IMR-90 (cell line): ENCODE results near the gene SOWAHD. TPM values are rescaled to one million over a fixed set of nuclear protein-coding genes. Genes with fewer than 3 reads are reported as not detected.
"Not testable (repeated sequence)": the region's sequence is repeated elsewhere in the genome, so short reads cannot be mapped to it uniquely, and the experiment has no call there.

Experiments
- ATAC-seq: fragments of 200-7000 bp; cut with Tn5 transposase; 2 replicates; pipeline ENCODE4 v1.9.1; 2020; ENCODE audit warnings: low read depth, mild to moderate bottlenecking, moderate library complexity
- BruUV-seq: library from RNA; stranded (reverse); fragments of 400-500 nt; replicated peaks from 2 replicates; lab custom pipeline; 2021; lab: Mats Ljungman, UMichigan
- CTCF ChIA-PET: fragments of 300-600 bp; formaldehyde crosslinking; extraction: SDS; loops from one replicate; lab custom pipeline; 2021; ENCODE audit warnings: antibody characterized with exemption; lab: Yijun Ruan, JAX
- POLR2A ChIA-PET: fragments of 300-600 bp; sonication (Branson Sonifier 250); formaldehyde crosslinking; loops from one replicate; lab custom pipeline; 2022; ENCODE audit warnings: antibody characterized with exemption; ENCODE audit not compliant: unreplicated experiment; lab: Charles Lee
- DNase-seq: peaks from one replicate; pipeline ENCODE4 v3.0.0; 2013
- H2AFZ ChIP-seq: replicated peaks from 2 replicates; pipeline ENCODE3; 2013; ENCODE audit warnings: low read length, mild to moderate bottlenecking; ENCODE audit not compliant: poor library complexity
- H2AK5ac ChIP-seq: 2 replicates; pipeline ENCODE4 v1.6.1; 2013; ENCODE audit warnings: low read depth, low read length, inconsistent platforms
- H2AK9ac ChIP-seq: replicated peaks from 2 replicates; pipeline ENCODE3; 2013; ENCODE audit warnings: mild to moderate bottlenecking, low read depth, low read length, moderate library complexity; ENCODE audit not compliant: poor library complexity
- H2BK120ac ChIP-seq: 2 replicates; pipeline ENCODE4 v1.6.1; 2013; ENCODE audit warnings: low read depth, low read length, inconsistent platforms
- H2BK15ac ChIP-seq: 3 replicates; pipeline ENCODE4 v1.6.1; 2013; ENCODE audit warnings: low read depth, low read length, inconsistent platforms
- H2BK20ac ChIP-seq: 2 replicates; pipeline ENCODE4 v1.6.1; 2013; ENCODE audit warnings: low read depth, mild to moderate bottlenecking, inconsistent platforms, low read length, moderate library complexity
- H2BK5ac ChIP-seq: 2 replicates; pipeline ENCODE4 v1.6.1; 2013; ENCODE audit warnings: mild to moderate bottlenecking, low read depth, low read length, inconsistent platforms; ENCODE audit not compliant: poor library complexity, severe bottlenecking
- H3K14ac ChIP-seq: replicated peaks from 2 replicates; pipeline ENCODE4 v1.6.1; 2013; ENCODE audit warnings: low read depth, low read length, inconsistent platforms
- H3K18ac ChIP-seq: 2 replicates; pipeline ENCODE4 v1.6.1; 2013; ENCODE audit warnings: low read depth, low read length, control low read depth
- H3K23ac ChIP-seq: 2 replicates; pipeline ENCODE4 v1.6.1; 2013; ENCODE audit warnings: low read depth, low read length, inconsistent platforms
- H3K27ac ChIP-seq: 2 replicates; pipeline ENCODE4 v1.5.1; 2013; ENCODE audit warnings: mild to moderate bottlenecking, control low read depth, low read length; ENCODE audit not compliant: insufficient read depth
- H3K27me3 ChIP-seq: 2 replicates; pipeline ENCODE4 v1.6.1; 2013; ENCODE audit warnings: low read length; ENCODE audit not compliant: control insufficient read depth, insufficient read depth
- H3K36me3 ChIP-seq: 2 replicates; pipeline ENCODE4 v1.6.1; 2013; ENCODE audit warnings: low read length, mixed read lengths; ENCODE audit not compliant: control insufficient read depth, insufficient read depth
- H3K4ac ChIP-seq: 2 replicates; pipeline ENCODE4 v1.6.1; 2013; ENCODE audit warnings: low read depth, low read length, inconsistent platforms
- H3K4me1 ChIP-seq: 2 replicates; pipeline ENCODE4 v1.6.1; 2013; ENCODE audit warnings: low read length, mixed read lengths; ENCODE audit not compliant: control insufficient read depth, insufficient read depth
- H3K4me2 ChIP-seq: 2 replicates; pipeline ENCODE4 v1.6.1; 2013; ENCODE audit warnings: low read depth, mild to moderate bottlenecking, control low read depth, low read length, moderate library complexity
- H3K4me3 ChIP-seq: 2 replicates; pipeline ENCODE4 v1.5.1; 2013; ENCODE audit warnings: low read depth, mild to moderate bottlenecking, control low read depth, low read length, moderate library complexity; ENCODE audit not compliant: insufficient read depth
- H3K56ac ChIP-seq: 2 replicates; pipeline ENCODE4 v1.6.1; 2013; ENCODE audit warnings: low read length, inconsistent platforms; ENCODE audit not compliant: insufficient read depth; ENCODE audit errors: extremely low read depth
- H3K79me1 ChIP-seq, 2 experiments: 2 replicates each; pipeline ENCODE4 v1.6.1; 2013; ENCODE audit warnings: low read length in 2 of 2, inconsistent platforms in 1 of 2, low read depth in 1 of 2
- H3K9ac ChIP-seq: 2 replicates; pipeline ENCODE4 v1.6.1; 2013; ENCODE audit warnings: low read depth, low read length, control low read depth
- H3K9me1 ChIP-seq: 2 replicates; pipeline ENCODE4 v1.6.1; 2013; ENCODE audit warnings: low read length, inconsistent platforms; ENCODE audit not compliant: insufficient read depth
- H3K9me3 ChIP-seq: 2 replicates; pipeline ENCODE4 v1.6.1; 2013; ENCODE audit warnings: low read length; ENCODE audit not compliant: control insufficient read depth, insufficient read depth
- H4K20me1 ChIP-seq: 2 replicates; pipeline ENCODE4 v1.6.1; 2013; ENCODE audit warnings: low read length, inconsistent platforms; ENCODE audit not compliant: insufficient read depth
- H4K5ac ChIP-seq: 2 replicates; pipeline ENCODE4 v1.6.1; 2013; ENCODE audit warnings: mild to moderate bottlenecking, low read depth, low read length, control low read depth
- H4K8ac ChIP-seq, 2 experiments: 2 replicates each; pipeline ENCODE4 v1.6.1; 2013; ENCODE audit warnings: low read depth in 2 of 2, low read length in 2 of 2, control low read depth in 1 of 2, inconsistent platforms in 1 of 2
- H4K91ac ChIP-seq: 2 replicates; pipeline ENCODE4 v1.6.1; 2013; ENCODE audit warnings: low read depth, low read length, inconsistent platforms; ENCODE audit not compliant: insufficient read depth
- WGBS, 2 experiments: methylation state at CpG; one replicate each; pipeline versions ENCODE4 v1.1.5 to v1.1.7; 2013; ENCODE audit warnings: missing lambda C conversion rate in 2 of 2; ENCODE audit not compliant: insufficient read length in 1 of 2; ENCODE audit errors: extremely low coverage in 2 of 2; 5-methylcytosine and 5-hydroxymethylcytosine counted together
- dilution Hi-C: fragments of 300-500 bp; cut with HindIII; formaldehyde crosslinking; loops from one replicate; pipeline ENCODE4 v1.14.3; 2018; ENCODE audit warnings: low sequenced_read_pairs; ENCODE audit not compliant: unreplicated experiment
- in situ Hi-C: fragments of 300-500 bp; cut with MboI; formaldehyde crosslinking; loops from 3 replicates; pipeline ENCODE4 v1.14.3; 2019; ENCODE audit warnings: low sequenced_read_pairs, inconsistent platforms, mixed read lengths
- intact Hi-C: fragments of 100-400 bp; cut with micrococcal nuclease; formaldehyde crosslinking; loops from 2 replicates; pipeline ENCODE4 v1.10.0; 2022
- polyA plus RNA-seq, 3 experiments: library from polyadenylated mRNA; depleted of rRNA; stranded (reverse); fragments of >200 nt; gene quantifications; 2 replicates each; pipeline ENCODE4 v1.2.3, GENCODE V29; 2012; ENCODE audit warnings: low replicate concordance in 1 of 3
- total RNA-seq: library from RNA; depleted of rRNA; stranded (reverse); fragments of >200 nt; gene quantifications from 2 replicates; pipeline ENCODE4 v1.2.3, GENCODE V29; 2012

The SOWAHD gene
- total and polyA plus RNA-seq, 2 of the 4 experiments (the other 2 are of a cell fraction): 0.17 to 0.18 TPM

DNA sequence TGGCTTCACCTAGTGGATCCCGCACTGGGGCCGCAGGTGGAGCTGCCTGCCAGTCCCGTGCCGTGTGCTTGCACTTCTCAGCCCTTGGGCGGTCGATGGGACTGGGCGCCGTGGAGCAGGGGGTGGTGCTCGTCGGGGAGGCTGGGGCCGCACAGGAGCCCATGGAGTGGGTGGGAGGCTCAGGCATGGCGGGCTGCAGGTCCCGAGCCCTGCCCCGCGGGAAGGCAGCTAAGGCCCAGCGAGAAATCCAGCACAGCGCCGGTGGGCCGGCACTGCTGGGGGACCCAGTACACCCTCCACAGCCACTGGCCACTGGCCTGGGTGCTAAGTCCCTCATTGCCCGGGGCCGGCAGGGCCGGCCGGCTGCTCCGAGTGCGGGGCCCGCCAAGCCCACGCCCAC, 7.6 kb upstream of the SOWAHD start:
- intact Hi-C loops: loop anchor here (10.0 kb wide), 1 partner anchor 56 kb away; the partner anchor contains the start of gene SEPTIN6
- H4K91ac ChIP-seq, H2BK20ac ChIP-seq, H3K56ac ChIP-seq, H3K4me3 ChIP-seq, H2AFZ ChIP-seq, H3K4ac ChIP-seq, H4K5ac ChIP-seq, DNase-seq, H3K23ac ChIP-seq, H3K4me1 ChIP-seq, BruUV-seq, H2AK9ac ChIP-seq, H2BK120ac ChIP-seq, H3K14ac ChIP-seq, ATAC-seq, H3K27ac ChIP-seq, H3K27me3 ChIP-seq, H3K36me3 ChIP-seq, H2BK15ac ChIP-seq, H4K8ac ChIP-seq, H3K9ac ChIP-seq, POLR2A ChIA-PET, H2AK5ac ChIP-seq, H3K9me3 ChIP-seq, H4K20me1 ChIP-seq, in situ Hi-C loops, H3K18ac ChIP-seq, H2BK5ac ChIP-seq, H3K4me2 ChIP-seq, H3K9me1 ChIP-seq, CTCF ChIA-PET, dilution Hi-C loops, H3K79me1 ChIP-seq: not testable (repeated sequence)
- 100% methylated on average over 2 of the region's 27 CpGs; no CpG with 5 or more reads in 1 of the 2 experiments for WGBS, 2 experiments
